Liver (tissue), 3 donors: ENCODE measurements around the gene FST.

Experiments used
- EGR1 ChIP-seq, 2 donors: IDR thresholded peaks; 2 replicates each; pipeline ENCODE4 v1.6.1; 2016 to 2018; ENCODE audit warnings: antibody characterized with exemption in 2 of 2, low read depth in 2 of 2
- JUND ChIP-seq, 2 donors: IDR thresholded peaks; 2 replicates each; pipeline ENCODE4 v1.6.1; 2016; ENCODE audit warnings: antibody characterized with exemption in 2 of 2
- RXRA ChIP-seq, 2 donors: IDR thresholded peaks; 2 replicates each; pipeline ENCODE4 v1.6.1; 2017 to 2018; ENCODE audit warnings: antibody characterized with exemption in 2 of 2, mild to moderate bottlenecking in 1 of 2
- TAF1 ChIP-seq: conservative IDR thresholded peaks from 2 replicates; pipeline ENCODE4 v1.6.1; 2016; ENCODE audit warnings: antibody characterized with exemption, mild to moderate bottlenecking
- TF ChIP-seq, protein P1 (sequence below): fragments of 150-350 bp; IDR thresholded peaks from 2 replicates; pipeline ENCODE4 v1.5.1; 2017; ENCODE audit warnings: improper control_type of control experiment, low read depth, low read length; ENCODE audit not compliant: missing input control
- TF ChIP-seq, protein P2 (sequence below): IDR thresholded peaks from 2 replicates; pipeline ENCODE4 v1.6.1; 2016; ENCODE audit warnings: antibody characterized with exemption
- donor health status: healthy.
- donor health status: healthy.

DNA sequence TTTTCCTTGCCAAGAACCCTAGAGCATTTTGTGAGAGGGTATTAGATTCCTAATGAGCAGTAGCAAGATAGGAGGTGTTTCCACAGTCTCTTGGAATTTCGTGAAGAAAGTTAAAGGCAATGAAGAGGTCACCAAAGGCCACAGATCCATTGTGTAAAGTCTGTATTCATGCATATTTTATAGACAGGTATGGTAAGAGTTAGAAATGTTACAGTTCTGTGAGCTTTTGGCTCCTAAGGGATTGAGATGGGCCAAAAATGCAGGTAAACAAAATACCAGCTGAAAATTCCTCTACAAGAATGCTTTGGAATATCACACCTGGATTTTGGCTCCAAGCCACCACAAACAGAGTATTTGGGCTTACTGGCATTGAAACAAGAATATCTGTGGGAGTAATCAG lies 47.4 kb upstream of the FST start:
- TF ChIP-seq JUND (IDR thresholded peaks at IDR 0.05), result no peak
- TF ChIP-seq, protein P1, sequence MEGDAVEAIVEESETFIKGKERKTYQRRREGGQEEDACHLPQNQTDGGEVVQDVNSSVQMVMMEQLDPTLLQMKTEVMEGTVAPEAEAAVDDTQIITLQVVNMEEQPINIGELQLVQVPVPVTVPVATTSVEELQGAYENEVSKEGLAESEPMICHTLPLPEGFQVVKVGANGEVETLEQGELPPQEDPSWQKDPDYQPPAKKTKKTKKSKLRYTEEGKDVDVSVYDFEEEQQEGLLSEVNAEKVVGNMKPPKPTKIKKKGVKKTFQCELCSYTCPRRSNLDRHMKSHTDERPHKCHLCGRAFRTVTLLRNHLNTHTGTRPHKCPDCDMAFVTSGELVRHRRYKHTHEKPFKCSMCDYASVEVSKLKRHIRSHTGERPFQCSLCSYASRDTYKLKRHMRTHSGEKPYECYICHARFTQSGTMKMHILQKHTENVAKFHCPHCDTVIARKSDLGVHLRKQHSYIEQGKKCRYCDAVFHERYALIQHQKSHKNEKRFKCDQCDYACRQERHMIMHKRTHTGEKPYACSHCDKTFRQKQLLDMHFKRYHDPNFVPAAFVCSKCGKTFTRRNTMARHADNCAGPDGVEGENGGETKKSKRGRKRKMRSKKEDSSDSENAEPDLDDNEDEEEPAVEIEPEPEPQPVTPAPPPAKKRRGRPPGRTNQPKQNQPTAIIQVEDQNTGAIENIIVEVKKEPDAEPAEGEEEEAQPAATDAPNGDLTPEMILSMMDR, result no peak
- TF ChIP-seq, protein P2, sequence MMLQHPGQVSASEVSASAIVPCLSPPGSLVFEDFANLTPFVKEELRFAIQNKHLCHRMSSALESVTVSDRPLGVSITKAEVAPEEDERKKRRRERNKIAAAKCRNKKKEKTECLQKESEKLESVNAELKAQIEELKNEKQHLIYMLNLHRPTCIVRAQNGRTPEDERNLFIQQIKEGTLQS, result no peak
- TF ChIP-seq EGR1 (IDR thresholded peaks at IDR 0.05; ENCODE audit: low read depth in 2 of 2), result no peak
- no peak for TF ChIP-seq TAF1
- no peak for TF ChIP-seq RXRA (IDR thresholded peaks at IDR 0.05)
